Gastrocnemius medialis (tissue), 4 donors: ENCODE results near the gene FUZ.

Experiments
- POLR2A ChIP-seq, 2 donors: fragments of 450-650 bp; IDR thresholded peaks; one replicate each; pipeline ENCODE4 v1.6.1; 2017; ENCODE audit warnings: antibody characterized with exemption in 2 of 2, mild to moderate bottlenecking in 2 of 2, moderate library complexity in 2 of 2
- TF ChIP-seq, protein P1 (sequence below), 5 experiments: fragments of 450-650 bp in 3 of 5; fragments of 200-600 bp in 2 of 5; sonication (generic) in 2 of 5; IDR thresholded peaks in 4 of 5; conservative IDR thresholded peaks in 1 of 5; 1 replicate in 4 of 5; 2 replicates in 1 of 5; pipeline ENCODE4 v1.5.1; 2016 to 2019; ENCODE audit warnings: antibody characterized with exemption in 5 of 5, mild to moderate bottlenecking in 3 of 5, moderate library complexity in 3 of 5

DNA sequence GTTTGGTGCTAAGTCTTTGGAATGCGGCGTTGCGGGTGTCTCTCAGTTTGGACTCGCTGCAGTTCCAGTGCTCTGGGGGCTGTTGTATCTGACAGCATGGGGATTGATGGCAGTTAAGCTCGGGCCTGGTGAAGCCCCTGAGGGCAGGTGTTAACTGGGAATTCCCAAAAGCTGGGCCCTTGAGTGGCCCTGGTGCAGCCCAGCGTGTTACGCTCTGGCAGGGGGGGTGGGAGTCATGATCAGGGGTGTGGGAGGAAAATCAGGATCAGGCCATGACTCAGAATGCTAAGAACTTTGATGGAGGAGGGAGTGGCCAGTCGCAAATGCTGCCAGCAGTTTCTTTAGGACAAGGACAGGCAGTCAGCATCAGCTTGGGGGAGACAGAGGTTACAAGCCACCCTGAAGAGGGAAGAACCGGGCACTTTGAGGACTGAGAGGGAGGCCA lies 26.7 kb downstream of the FUZ start:
- TF ChIP-seq, protein P1, sequence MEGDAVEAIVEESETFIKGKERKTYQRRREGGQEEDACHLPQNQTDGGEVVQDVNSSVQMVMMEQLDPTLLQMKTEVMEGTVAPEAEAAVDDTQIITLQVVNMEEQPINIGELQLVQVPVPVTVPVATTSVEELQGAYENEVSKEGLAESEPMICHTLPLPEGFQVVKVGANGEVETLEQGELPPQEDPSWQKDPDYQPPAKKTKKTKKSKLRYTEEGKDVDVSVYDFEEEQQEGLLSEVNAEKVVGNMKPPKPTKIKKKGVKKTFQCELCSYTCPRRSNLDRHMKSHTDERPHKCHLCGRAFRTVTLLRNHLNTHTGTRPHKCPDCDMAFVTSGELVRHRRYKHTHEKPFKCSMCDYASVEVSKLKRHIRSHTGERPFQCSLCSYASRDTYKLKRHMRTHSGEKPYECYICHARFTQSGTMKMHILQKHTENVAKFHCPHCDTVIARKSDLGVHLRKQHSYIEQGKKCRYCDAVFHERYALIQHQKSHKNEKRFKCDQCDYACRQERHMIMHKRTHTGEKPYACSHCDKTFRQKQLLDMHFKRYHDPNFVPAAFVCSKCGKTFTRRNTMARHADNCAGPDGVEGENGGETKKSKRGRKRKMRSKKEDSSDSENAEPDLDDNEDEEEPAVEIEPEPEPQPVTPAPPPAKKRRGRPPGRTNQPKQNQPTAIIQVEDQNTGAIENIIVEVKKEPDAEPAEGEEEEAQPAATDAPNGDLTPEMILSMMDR (IDR thresholded peaks at IDR 0.05 in 4 of 5, conservative IDR thresholded peaks at IDR 0.05 in 1 of 5) = no peak
- TF ChIP-seq POLR2A (IDR thresholded peaks at IDR 0.05) = no peak
